ENCODE data around the gene ELOVL5. TPM values are rescaled to one million over a fixed set of nuclear protein-coding genes. Genes with fewer than 3 reads are reported as not detected.

Gene ELOVL5
- total RNA-seq, 1 experiment from 2014 or later: 121 TPM

DNA sequence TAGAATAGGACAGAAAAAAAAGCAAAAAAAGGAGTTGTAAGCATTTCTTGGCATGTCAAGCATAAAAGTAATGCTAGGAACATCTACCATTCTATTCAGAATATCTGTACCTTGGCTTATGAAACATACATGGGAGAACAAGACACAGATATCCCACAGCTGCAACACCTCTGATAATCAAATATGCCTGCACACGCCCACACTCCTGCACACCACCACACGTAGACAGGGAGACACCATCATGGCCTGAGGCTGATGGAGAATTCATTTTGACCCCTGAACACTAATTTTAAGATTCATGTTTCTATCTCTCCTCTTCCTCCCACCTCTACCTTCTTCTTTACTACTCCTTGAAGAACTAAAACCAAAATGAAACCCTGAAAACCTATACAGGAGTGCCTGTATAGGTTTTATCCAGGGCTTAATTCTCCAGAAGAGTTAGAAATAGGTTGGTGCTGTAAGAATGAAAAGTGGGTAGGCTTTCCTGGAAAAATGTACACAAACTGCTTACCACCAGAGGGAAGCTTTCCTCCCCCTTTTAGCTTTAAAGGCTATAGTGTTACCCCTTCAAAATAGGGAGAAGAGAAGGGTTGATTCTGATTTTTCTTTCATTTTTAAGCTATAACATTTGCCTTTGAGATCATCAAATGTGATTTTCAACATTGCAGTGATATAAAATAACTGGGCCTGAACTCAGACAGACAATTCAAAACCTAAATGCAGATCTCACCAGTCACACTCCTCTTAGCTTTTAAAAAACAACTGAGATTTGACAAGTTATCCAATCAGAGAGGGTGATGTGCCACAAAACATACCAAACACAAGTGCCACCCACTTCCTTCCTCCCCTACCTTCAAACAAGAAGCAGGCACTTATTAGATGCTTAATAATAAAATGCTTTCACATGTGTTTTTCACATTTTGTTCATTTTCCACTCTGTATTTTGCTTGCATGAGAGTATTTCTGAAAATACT lies 57.9 kb downstream of the ELOVL5 start:
- no peaks in the 10 kb centered on the region for H3K9me3 Mint-ChIP-seq
- H2BK15ac ChIP-seq (ENCODE audit: low read depth, low read length): no peak overlapping the region
- H2AFZ ChIP-seq (ENCODE audit: low read length): no peak overlapping the region
- H3K18ac ChIP-seq (ENCODE audit: insufficient read length, low read depth, low read length): no peak overlapping the region
- H3K27me3 Mint-ChIP-seq (ENCODE audit: low read depth): no peaks in the 10 kb centered on the region
- H3K56ac ChIP-seq (ENCODE audit: insufficient read length, low read depth, low read length): no peak overlapping the region
- TF ChIP-seq, protein P1, sequence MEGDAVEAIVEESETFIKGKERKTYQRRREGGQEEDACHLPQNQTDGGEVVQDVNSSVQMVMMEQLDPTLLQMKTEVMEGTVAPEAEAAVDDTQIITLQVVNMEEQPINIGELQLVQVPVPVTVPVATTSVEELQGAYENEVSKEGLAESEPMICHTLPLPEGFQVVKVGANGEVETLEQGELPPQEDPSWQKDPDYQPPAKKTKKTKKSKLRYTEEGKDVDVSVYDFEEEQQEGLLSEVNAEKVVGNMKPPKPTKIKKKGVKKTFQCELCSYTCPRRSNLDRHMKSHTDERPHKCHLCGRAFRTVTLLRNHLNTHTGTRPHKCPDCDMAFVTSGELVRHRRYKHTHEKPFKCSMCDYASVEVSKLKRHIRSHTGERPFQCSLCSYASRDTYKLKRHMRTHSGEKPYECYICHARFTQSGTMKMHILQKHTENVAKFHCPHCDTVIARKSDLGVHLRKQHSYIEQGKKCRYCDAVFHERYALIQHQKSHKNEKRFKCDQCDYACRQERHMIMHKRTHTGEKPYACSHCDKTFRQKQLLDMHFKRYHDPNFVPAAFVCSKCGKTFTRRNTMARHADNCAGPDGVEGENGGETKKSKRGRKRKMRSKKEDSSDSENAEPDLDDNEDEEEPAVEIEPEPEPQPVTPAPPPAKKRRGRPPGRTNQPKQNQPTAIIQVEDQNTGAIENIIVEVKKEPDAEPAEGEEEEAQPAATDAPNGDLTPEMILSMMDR (conservative IDR thresholded peaks at IDR 0.05): no peak
- no peak overlapping the region for H3K4me2 ChIP-seq (ENCODE audit: insufficient read depth, insufficient read length, low read length)
- H3K27ac Mint-ChIP-seq: no peak overlapping the region
- no CpG with 5 or more reads among the region's 2 CpGs for WGBS (ENCODE audit: extremely low coverage, insufficient read length, low lambda C conversion rate)
- no peak overlapping the region for H3K9ac ChIP-seq (ENCODE audit: extremely low read depth, insufficient read length, low read length)
- no peak overlapping the region for H2BK20ac ChIP-seq (ENCODE audit: low read depth, low read length, poor library complexity, severe bottlenecking)
- no peak overlapping the region for H4K91ac ChIP-seq (ENCODE audit: insufficient read length, low read depth, low read length)
- peaks cover 17 to 19% of the 10 kb centered on the region in 2 experiments for H3K4me1 Mint-ChIP-seq
- H3K4me1 ChIP-seq (ENCODE audit: insufficient read depth, low read length): no peaks in the 10 kb centered on the region
- H2AK5ac ChIP-seq (ENCODE audit: insufficient read length, low read length): no peak overlapping the region
- H3K4me3 Mint-ChIP-seq: no peak overlapping the region
- H3K23me2 ChIP-seq (ENCODE audit: insufficient read length, low read depth, low read length, poor library complexity, severe bottlenecking): no peaks in the 10 kb centered on the region
- H3K36me3 Mint-ChIP-seq (ENCODE audit: insufficient read depth in 1 of 3, low read depth in 3 of 3): peaks cover 21 to 43% (median 37%) of the 10 kb centered on the region in 3 experiments; a peak in 6 of 7 replicates
- no peak overlapping the region for H4K5ac ChIP-seq (ENCODE audit: insufficient read length, low read depth, low read length)
- peaks cover 10% of the 10 kb centered on the region for H3K79me1 ChIP-seq (ENCODE audit: insufficient read depth, low read depth, low read length, poor library complexity, severe bottlenecking)
- H3K79me2 ChIP-seq (ENCODE audit: insufficient read depth, low read length): peaks cover 2% of the 10 kb centered on the region; the same call in 1 of the 2 replicates
- H2BK5ac ChIP-seq (ENCODE audit: insufficient read length, low read length): no peak overlapping the region
- H3K27ac ChIP-seq (ENCODE audit: insufficient read length, low read depth, low read length): no peak overlapping the region
- DNase-seq: no peak
- no peak overlapping the region for H3K23ac ChIP-seq (ENCODE audit: insufficient read length, low read depth, low read length)
- no peak overlapping the region for H4K8ac ChIP-seq (replicated peaks; ENCODE audit: insufficient read length, low read depth, low read length)
- H2BK12ac ChIP-seq (ENCODE audit: insufficient read length, low read depth, low read length): no peak overlapping the region
- no peaks in the 10 kb centered on the region for H4K20me1 ChIP-seq (ENCODE audit: control insufficient read depth, insufficient read depth, insufficient read length)
- H3K27me3 ChIP-seq (ENCODE audit: insufficient read depth, low read length): no peaks in the 10 kb centered on the region
- H2BK120ac ChIP-seq (ENCODE audit: low read depth, low read length, poor library complexity, severe bottlenecking): no peak overlapping the region
- no peak overlapping the region for H3T11ph ChIP-seq (ENCODE audit: low read length)
- no peak overlapping the region for H3K14ac ChIP-seq (ENCODE audit: insufficient read depth, low read length)
- no peaks in the 10 kb centered on the region for H3K9me3 ChIP-seq (ENCODE audit: control insufficient read depth, low read depth, low read length)
- H3K4ac ChIP-seq (ENCODE audit: low read depth, low read length): no peak overlapping the region

Measured in H9 (cell line).